COLO829 (cell line): ENCODE measurements around the gene MYNN.

Experiments used
- DNase-seq: peaks from one replicate; pipeline ENCODE4 v3.0.0; 2012; ENCODE audit warnings: low spot score

MYNN gene

DNA sequence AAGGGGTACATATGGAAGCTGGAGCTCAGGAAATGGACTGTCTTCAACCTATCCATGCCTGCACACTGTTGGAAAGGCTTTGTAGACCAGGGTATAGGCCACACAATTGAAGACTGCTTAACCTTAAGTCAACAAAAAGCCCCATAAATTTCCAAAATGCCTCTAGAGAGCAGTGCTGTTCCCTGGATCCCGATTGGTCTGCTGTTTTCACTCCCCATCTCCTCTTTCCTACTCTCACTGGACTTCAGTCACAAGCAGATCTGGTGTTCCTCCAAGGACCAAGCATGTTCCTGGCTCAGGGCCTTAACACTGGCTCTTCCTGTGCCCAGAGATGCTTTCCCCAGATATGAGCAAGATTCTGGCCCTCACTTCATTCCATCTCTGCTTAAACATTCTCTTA lies 62.3 kb downstream of the MYNN start:
- DNase-seq: no peak

DNA sequence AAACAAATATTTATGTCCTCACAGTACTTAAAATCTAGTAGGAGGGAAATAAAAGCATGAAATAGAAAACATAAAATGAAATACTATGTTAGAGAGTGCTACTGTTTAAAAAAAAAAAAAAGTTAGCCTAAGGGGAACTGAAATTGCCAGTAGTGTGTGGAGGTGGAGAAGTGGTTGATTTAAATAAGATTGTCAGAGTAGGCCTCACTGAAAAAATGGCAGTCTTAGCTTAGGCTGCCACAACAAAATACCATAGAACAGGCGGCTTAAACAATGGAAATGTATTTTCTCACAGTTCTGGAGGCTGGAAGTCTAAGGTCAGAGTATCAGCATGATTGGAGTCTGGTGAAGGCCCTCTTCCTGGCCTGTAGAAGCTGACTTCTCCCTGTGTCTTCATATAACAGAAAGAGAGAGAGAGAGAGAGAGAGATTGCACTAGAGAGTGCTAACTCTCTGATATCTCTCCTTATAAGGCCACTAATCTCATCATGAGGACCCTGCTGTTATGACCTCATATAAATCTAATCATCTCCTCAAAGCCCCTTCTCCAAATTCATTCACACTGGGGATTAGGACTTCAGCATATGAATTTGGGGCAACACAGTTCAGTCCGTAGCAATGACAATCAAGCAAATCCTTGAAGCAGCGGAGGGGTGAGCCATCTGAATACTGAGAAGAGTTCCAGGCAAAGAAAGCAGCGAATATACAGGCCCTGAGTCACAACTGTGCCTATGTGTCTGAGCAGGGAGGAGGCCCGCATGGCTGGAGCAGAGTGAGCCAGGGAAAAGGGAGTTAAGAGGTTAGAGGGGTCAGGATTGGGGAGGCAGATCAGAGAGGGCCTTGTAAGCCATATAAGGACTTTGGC lies 63.1 kb downstream of the MYNN start:
- no peak for DNase-seq

DNA sequence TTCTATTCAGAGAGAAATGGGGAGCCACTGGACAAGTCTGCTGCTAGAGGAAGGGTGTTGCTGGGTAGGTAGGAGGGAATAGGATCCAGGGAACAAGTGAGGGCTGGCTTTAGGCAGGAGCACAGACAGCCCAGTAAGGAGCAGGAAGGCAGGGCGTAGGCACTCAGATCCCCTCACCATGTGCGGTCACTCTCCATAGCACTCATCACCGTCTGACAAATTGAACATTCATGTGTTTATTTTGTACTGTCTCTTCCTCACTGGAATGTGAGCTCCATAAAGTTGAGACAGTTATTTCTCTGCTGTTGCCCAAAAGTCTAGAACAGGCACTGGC lies 63.7 kb downstream of the MYNN start:
- DNase-seq: no peak

DNA sequence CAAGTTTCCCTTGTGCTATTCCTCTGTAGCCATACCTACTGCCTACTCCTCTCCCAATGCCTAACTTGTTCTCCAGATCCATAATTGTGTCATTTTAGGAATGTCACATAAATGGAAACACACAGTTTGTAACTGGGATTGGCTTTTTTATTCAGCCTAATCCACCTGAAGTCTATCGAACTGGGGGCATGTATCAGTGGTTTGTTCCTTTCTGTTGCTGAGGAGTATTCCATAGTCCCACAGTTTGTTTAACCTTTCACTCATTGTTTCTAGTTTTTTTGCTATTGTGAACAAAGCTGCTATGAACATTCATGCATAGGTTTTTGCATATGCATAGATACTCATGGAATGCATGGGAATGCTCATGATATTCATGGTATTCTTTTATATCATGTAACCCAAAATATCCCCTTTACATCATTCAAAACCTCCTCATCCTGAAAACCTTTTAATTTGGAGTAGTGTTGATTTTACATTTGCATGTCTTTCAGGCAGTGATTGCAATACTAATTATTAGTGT lies 65.4 kb downstream of the MYNN start:
- no peak for DNase-seq
